HepG2 (cell line): ENCODE measurements around the gene CCDC57. TPM values are rescaled to one million over a fixed set of nuclear protein-coding genes. Genes with fewer than 3 reads are reported as not detected.

Experiments
- ATF7 ChIP-seq, 2 experiments: fragments of 450-650 bp in 1 of 2; sonication (generic) in 1 of 2; formaldehyde crosslinking in 1 of 2; IDR thresholded peaks; 2 replicates each; pipeline versions ENCODE4 v1.4.0 to v1.6.1; 2016 to 2020; ENCODE audit warnings: antibody characterized with exemption in 1 of 2, mild to moderate bottlenecking in 1 of 2, missing genetic modification reagents in 1 of 2
- CHD2 ChIP-seq: IDR thresholded peaks from 2 replicates; pipeline ENCODE4 v1.6.1; 2011; ENCODE audit warnings: low read depth, low read length, improper control_type of control experiment
- FOXC1 ChIP-seq: sonication (generic); formaldehyde crosslinking; IDR thresholded peaks from 2 replicates; pipeline ENCODE4 v1.8.0; 2022; ENCODE audit warnings: mild to moderate bottlenecking, missing genetic modification reagents, borderline replicate concordance
- HOXA5 ChIP-seq: sonication (generic); formaldehyde crosslinking; IDR thresholded peaks from 2 replicates; pipeline ENCODE4 v1.4.0; 2020; ENCODE audit warnings: missing genetic modification reagents
- NFKB2 ChIP-seq: sonication (generic); formaldehyde crosslinking; IDR thresholded peaks from 2 replicates; pipeline ENCODE4 v1.4.0; 2020; ENCODE audit warnings: missing genetic modification reagents, borderline replicate concordance
- RBM39 ChIP-seq: fragments of 200-400 bp; formaldehyde crosslinking; IDR thresholded peaks from one replicate; pipeline ENCODE4 v1.6.1; 2018; ENCODE audit warnings: antibody characterized with exemption, mild to moderate bottlenecking, low read depth, low read length; ENCODE audit not compliant: poor library complexity, severe bottlenecking
- SIX1 ChIP-seq: sonication (generic); formaldehyde crosslinking; IDR thresholded peaks from 2 replicates; pipeline ENCODE4 v1.4.0; 2020; ENCODE audit warnings: missing genetic modification reagents, borderline replicate concordance
- SMAD1 ChIP-seq: sonication (generic); formaldehyde crosslinking; IDR thresholded peaks from 2 replicates; pipeline ENCODE4 v1.4.0; 2020; ENCODE audit warnings: missing genetic modification reagents, low read depth, mild to moderate bottlenecking, borderline replicate concordance
- ZBTB3 ChIP-seq: sonication (generic); formaldehyde crosslinking; IDR thresholded peaks from 2 replicates; pipeline ENCODE4 v1.4.0; 2020; ENCODE audit warnings: low read depth, mild to moderate bottlenecking, moderate library complexity, missing genetic modification reagents, borderline replicate concordance
- ZC3H13 ChIP-seq: sonication (generic); formaldehyde crosslinking; IDR thresholded peaks from 2 replicates; pipeline ENCODE4 v1.8.1; 2023; ENCODE audit warnings: mild to moderate bottlenecking, missing genetic modification reagents, moderate library complexity
- ZC3H4 ChIP-seq: sonication (generic); formaldehyde crosslinking; IDR thresholded peaks from 2 replicates; pipeline ENCODE4 v1.4.0; 2020; ENCODE audit warnings: missing genetic modification reagents, borderline replicate concordance
- ZNF160 ChIP-seq: sonication (generic); formaldehyde crosslinking; IDR thresholded peaks from 2 replicates; pipeline ENCODE4 v1.8.0; 2022; ENCODE audit warnings: mild to moderate bottlenecking, inconsistent platforms, missing genetic modification reagents
- ZNF724P ChIP-seq: sonication (generic); formaldehyde crosslinking; IDR thresholded peaks from 2 replicates; pipeline ENCODE4 v1.8.0; 2022; ENCODE audit warnings: missing genetic modification reagents, borderline replicate concordance
- ZSCAN25 ChIP-seq: sonication (generic); formaldehyde crosslinking; IDR thresholded peaks from 2 replicates; pipeline ENCODE4 v1.8.0; 2022; ENCODE audit warnings: mild to moderate bottlenecking, missing genetic modification reagents
- polyA plus RNA-seq, 8 experiments: library from polyadenylated mRNA; depleted of rRNA in 3 of 8; stranded (reverse) in 7 of 8; unstranded in 1 of 8; fragments of >200 nt; fragmentation: Illumina TruSeq in 4 of 8; extraction: Trizol in 4 of 8; gene quantifications; 2 replicates each; pipeline versions ENCODE4 v1.2.1 to v1.2.3, GENCODE V29; 2011 to 2016; ENCODE audit warnings: low read depth in 4 of 8, missing spikeins in 1 of 8, mixed read lengths in 1 of 8; ENCODE audit not compliant: insufficient read depth in 1 of 8
- total RNA-seq, 5 experiments: library from RNA; depleted of rRNA; stranded (reverse); fragments of >200 nt; fragmentation: Illumina TruSeq; extraction: Trizol; gene quantifications; 2 replicates each; pipeline ENCODE4 v1.2.3, GENCODE V29; 2016; ENCODE audit warnings: low read depth in 1 of 5
- TF ChIP-seq, protein P1 (sequence below): sonication (generic); formaldehyde crosslinking; IDR thresholded peaks from 2 replicates; pipeline ENCODE4 v1.5.1; 2020; ENCODE audit warnings: mild to moderate bottlenecking, missing genetic modification reagents, moderate library complexity
- TF ChIP-seq, protein P2 (sequence below): IDR thresholded peaks from 2 replicates; pipeline ENCODE4 v1.4.0; 2020; ENCODE audit warnings: mild to moderate bottlenecking, missing genetic modification reagents
- TF ChIP-seq, protein P3 (sequence below): sonication (generic); formaldehyde crosslinking; IDR thresholded peaks from 2 replicates; pipeline ENCODE4; 2020; ENCODE audit warnings: missing genetic modification reagents, mild to moderate bottlenecking, borderline replicate concordance

The CCDC57 gene
- total and polyA plus RNA-seq, 2 of the 13 experiments (the other 11 are each of a cell fraction or from before 2014, with no cell fraction given) = 59.3 to 59.9 TPM

DNA sequence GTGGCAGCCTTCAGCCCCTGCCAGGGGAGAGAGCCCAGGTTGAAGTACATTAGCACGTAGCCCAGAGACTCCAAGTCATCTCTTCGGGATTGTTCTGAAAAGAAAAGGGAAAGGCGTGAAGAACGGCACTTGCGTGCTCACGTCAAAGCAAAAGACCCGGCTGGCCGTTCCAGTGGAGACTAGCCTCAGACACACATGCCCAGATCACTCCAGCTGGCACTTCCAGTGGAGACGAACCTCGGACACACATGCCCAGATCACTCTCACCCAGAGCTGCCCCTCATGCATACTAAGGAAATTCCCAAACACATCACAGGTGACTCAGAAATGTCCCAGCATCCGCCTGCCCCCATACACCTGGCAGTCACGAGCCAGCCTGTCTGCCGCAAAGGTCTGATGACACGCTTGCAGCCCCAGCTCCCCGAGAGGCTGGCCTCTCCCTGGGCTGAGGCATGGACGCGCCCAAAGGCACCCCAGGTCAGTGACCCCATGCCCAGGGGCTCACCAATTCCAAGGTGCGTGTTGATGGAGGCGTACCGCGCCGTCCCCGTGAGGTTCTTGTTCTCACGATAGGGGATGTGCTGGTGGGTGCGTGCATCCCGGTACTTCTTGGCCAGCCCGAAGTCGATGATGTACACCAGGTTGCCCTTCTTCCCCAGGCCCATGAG is 40.0 kb upstream of the CCDC57 start (continued):
- TF ChIP-seq, protein P1, sequence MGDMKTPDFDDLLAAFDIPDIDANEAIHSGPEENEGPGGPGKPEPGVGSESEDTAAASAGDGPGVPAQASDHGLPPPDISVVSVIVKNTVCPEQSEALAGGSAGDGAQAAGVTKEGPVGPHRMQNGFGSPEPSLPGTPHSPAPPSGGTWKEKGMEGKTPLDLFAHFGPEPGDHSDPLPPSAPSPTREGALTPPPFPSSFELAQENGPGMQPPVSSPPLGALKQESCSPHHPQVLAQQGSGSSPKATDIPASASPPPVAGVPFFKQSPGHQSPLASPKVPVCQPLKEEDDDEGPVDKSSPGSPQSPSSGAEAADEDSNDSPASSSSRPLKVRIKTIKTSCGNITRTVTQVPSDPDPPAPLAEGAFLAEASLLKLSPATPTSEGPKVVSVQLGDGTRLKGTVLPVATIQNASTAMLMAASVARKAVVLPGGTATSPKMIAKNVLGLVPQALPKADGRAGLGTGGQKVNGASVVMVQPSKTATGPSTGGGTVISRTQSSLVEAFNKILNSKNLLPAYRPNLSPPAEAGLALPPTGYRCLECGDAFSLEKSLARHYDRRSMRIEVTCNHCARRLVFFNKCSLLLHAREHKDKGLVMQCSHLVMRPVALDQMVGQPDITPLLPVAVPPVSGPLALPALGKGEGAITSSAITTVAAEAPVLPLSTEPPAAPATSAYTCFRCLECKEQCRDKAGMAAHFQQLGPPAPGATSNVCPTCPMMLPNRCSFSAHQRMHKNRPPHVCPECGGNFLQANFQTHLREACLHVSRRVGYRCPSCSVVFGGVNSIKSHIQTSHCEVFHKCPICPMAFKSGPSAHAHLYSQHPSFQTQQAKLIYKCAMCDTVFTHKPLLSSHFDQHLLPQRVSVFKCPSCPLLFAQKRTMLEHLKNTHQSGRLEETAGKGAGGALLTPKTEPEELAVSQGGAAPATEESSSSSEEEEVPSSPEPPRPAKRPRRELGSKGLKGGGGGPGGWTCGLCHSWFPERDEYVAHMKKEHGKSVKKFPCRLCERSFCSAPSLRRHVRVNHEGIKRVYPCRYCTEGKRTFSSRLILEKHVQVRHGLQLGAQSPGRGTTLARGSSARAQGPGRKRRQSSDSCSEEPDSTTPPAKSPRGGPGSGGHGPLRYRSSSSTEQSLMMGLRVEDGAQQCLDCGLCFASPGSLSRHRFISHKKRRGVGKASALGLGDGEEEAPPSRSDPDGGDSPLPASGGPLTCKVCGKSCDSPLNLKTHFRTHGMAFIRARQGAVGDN (CRISPR knock-in tag) = peak; percentile 42
- TF ChIP-seq ZSCAN25 = 0 out of 2 replicates have a peak, but pooled peaks have one; percentile 21
- TF ChIP-seq ZC3H13 (CRISPR knock-in tag) = peak; percentile 76; the same call in 1 of the 2 replicates
- TF ChIP-seq ZNF724P (CRISPR knock-in tag) = 0 out of 2 replicates have a peak, but pooled peaks have one; percentile 49
- TF ChIP-seq ZC3H4 (CRISPR knock-in tag) = no peak
- no peak for TF ChIP-seq ZNF160 (CRISPR knock-in tag)
- 0 out of 2 replicates have a peak, but pooled peaks have one; percentile 25 for TF ChIP-seq NFKB2 (CRISPR knock-in tag)
- TF ChIP-seq, protein P2, sequence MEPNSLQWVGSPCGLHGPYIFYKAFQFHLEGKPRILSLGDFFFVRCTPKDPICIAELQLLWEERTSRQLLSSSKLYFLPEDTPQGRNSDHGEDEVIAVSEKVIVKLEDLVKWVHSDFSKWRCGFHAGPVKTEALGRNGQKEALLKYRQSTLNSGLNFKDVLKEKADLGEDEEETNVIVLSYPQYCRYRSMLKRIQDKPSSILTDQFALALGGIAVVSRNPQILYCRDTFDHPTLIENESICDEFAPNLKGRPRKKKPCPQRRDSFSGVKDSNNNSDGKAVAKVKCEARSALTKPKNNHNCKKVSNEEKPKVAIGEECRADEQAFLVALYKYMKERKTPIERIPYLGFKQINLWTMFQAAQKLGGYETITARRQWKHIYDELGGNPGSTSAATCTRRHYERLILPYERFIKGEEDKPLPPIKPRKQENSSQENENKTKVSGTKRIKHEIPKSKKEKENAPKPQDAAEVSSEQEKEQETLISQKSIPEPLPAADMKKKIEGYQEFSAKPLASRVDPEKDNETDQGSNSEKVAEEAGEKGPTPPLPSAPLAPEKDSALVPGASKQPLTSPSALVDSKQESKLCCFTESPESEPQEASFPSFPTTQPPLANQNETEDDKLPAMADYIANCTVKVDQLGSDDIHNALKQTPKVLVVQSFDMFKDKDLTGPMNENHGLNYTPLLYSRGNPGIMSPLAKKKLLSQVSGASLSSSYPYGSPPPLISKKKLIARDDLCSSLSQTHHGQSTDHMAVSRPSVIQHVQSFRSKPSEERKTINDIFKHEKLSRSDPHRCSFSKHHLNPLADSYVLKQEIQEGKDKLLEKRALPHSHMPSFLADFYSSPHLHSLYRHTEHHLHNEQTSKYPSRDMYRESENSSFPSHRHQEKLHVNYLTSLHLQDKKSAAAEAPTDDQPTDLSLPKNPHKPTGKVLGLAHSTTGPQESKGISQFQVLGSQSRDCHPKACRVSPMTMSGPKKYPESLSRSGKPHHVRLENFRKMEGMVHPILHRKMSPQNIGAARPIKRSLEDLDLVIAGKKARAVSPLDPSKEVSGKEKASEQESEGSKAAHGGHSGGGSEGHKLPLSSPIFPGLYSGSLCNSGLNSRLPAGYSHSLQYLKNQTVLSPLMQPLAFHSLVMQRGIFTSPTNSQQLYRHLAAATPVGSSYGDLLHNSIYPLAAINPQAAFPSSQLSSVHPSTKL (CRISPR knock-in tag) = no peak
- no peak for TF ChIP-seq SIX1
- peak; percentile 56 for TF ChIP-seq RBM39
- no peak for TF ChIP-seq ZBTB3 (CRISPR knock-in tag)
- 0 out of 2 replicates have a peak, but pooled peaks have one; percentile 12 for TF ChIP-seq SMAD1
- TF ChIP-seq ATF7 (IDR thresholded peaks at IDR 0.05) = no peak
- no peak for TF ChIP-seq ATF7 (CRISPR knock-in tag; IDR thresholded peaks at IDR 0.05)
- TF ChIP-seq CHD2 = 0 out of 2 replicates have a peak, but pooled peaks have one; percentile 16
- peak; percentile 22; the same call in 1 of the 2 replicates for TF ChIP-seq FOXC1 (CRISPR knock-in tag)
- TF ChIP-seq, protein P3, sequence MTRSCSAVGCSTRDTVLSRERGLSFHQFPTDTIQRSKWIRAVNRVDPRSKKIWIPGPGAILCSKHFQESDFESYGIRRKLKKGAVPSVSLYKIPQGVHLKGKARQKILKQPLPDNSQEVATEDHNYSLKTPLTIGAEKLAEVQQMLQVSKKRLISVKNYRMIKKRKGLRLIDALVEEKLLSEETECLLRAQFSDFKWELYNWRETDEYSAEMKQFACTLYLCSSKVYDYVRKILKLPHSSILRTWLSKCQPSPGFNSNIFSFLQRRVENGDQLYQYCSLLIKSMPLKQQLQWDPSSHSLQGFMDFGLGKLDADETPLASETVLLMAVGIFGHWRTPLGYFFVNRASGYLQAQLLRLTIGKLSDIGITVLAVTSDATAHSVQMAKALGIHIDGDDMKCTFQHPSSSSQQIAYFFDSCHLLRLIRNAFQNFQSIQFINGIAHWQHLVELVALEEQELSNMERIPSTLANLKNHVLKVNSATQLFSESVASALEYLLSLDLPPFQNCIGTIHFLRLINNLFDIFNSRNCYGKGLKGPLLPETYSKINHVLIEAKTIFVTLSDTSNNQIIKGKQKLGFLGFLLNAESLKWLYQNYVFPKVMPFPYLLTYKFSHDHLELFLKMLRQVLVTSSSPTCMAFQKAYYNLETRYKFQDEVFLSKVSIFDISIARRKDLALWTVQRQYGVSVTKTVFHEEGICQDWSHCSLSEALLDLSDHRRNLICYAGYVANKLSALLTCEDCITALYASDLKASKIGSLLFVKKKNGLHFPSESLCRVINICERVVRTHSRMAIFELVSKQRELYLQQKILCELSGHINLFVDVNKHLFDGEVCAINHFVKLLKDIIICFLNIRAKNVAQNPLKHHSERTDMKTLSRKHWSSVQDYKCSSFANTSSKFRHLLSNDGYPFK = peak; percentile 44
- no peak for TF ChIP-seq HOXA5
